Measurements from ENCODE around the gene CR1.
A peak's percentile ranks its signal among the peaks of the same experiment; 100 is the strongest.
"Not testable (repeated sequence)": the region's sequence is repeated elsewhere in the genome, so short reads cannot be mapped to it uniquely, and the experiment has no call there.

CR1 gene

DNA sequence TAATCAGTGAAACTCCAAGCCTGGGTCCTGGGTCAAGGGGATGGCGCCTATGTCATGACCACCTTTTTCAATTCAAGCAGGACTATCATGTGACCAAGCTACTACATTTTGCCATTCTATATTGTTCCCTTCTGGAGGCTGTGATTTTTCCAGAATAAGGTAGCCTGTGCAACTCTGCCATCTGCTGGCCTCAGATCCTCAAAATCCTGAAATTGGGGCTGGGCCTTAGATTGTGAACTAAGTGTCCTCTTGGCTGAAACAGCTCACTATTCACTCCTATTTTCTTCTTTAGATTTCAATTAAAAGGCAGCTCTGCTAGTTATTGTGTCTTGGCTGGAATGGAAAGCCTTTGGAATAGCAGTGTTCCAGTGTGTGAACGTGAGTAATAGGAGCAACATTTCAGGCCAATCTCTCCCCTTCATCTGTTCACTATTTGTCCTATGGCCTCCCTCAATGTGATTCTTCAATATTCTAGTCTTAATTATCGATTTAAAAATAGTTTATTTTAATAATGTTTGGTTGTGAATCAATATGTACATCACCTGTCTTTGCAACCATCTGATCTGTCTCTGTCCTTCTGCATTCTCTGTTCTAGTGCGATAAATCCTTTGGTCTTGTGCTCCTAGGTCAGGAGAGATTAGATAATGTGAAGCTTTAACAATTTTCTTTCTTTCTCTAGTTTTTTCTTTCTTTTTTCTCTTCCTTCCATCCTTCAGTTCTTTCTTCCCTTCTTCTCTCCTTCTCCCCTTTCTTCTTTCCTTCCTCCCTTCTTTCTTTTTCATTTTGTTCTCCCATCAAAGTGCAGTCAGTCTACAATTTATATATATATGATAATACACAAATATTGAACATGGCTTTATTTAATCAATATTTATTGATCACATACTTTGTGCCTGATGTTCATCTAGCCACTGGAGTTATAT, 69.8 kb downstream of the CR1 start:
- H3K79me2 ChIP-seq (ENCODE audit: low read length): no peaks in the 10 kb centered on the region
- no peaks in the 10 kb centered on the region for H3K36me3 ChIP-seq (replicated peaks; ENCODE audit: low read depth, low read length)
- no peaks in the 10 kb centered on the region for H4K20me1 ChIP-seq (ENCODE audit: insufficient read depth, low read length)
- no peak overlapping the region for H2AFZ ChIP-seq (ENCODE audit: low read depth, low read length)
- H3K4me3 ChIP-seq (ENCODE audit: low read length): no peak overlapping the region
- H3K9me3 ChIP-seq (ENCODE audit: insufficient read depth, low read length): no peaks in the 10 kb centered on the region
- peaks cover 8% of the 10 kb centered on the region; the same call in 1 of the 2 replicates for H3K27me3 ChIP-seq (ENCODE audit: low read depth, low read length)
- H3K27ac ChIP-seq (ENCODE audit: low read length): no peak overlapping the region
- no peak for TF ChIP-seq EZH2phosphoT487 (IDR thresholded peaks at IDR 0.05; ENCODE audit: low read depth)
- TF ChIP-seq, protein P1, sequence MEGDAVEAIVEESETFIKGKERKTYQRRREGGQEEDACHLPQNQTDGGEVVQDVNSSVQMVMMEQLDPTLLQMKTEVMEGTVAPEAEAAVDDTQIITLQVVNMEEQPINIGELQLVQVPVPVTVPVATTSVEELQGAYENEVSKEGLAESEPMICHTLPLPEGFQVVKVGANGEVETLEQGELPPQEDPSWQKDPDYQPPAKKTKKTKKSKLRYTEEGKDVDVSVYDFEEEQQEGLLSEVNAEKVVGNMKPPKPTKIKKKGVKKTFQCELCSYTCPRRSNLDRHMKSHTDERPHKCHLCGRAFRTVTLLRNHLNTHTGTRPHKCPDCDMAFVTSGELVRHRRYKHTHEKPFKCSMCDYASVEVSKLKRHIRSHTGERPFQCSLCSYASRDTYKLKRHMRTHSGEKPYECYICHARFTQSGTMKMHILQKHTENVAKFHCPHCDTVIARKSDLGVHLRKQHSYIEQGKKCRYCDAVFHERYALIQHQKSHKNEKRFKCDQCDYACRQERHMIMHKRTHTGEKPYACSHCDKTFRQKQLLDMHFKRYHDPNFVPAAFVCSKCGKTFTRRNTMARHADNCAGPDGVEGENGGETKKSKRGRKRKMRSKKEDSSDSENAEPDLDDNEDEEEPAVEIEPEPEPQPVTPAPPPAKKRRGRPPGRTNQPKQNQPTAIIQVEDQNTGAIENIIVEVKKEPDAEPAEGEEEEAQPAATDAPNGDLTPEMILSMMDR (IDR thresholded peaks at IDR 0.05; ENCODE audit: low read depth, low read length): peak; percentile 50
- no peak overlapping the region for H3K4me2 ChIP-seq (ENCODE audit: low read length)
- H3K9ac ChIP-seq (ENCODE audit: low read length): no peak overlapping the region
- no peaks in the 10 kb centered on the region for H3K4me1 ChIP-seq (ENCODE audit: low read length)

DNA sequence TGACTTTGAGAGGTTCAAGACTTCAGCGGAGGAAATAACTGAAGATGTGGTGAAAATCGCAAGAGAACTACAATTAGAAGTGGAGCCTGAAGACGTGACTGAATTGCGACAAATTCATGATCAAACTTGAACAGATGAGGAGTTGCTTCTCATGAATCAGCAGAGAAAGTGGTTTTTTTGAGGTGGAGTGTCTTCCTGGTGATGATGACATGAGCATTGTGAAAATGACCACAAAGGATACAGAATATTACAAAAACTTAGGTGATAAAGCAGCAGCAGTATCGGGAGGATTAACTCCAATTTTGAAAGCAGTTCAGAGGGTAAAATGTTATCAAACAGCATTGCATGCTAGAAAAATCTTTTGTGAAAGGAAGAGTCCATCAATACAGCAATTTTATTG, 76.0 kb downstream of the CR1 start:
- not testable (repeated sequence) for H3K4me2 ChIP-seq (ENCODE audit: low read length); H3K36me3 ChIP-seq (replicated peaks; ENCODE audit: low read depth, low read length); H2AFZ ChIP-seq (ENCODE audit: low read depth, low read length); H3K27me3 ChIP-seq (ENCODE audit: low read depth, low read length); H3K9ac ChIP-seq (ENCODE audit: low read length); H3K9me3 ChIP-seq (ENCODE audit: insufficient read depth, low read length); H4K20me1 ChIP-seq (ENCODE audit: insufficient read depth, low read length); H3K4me1 ChIP-seq (ENCODE audit: low read length); H3K4me3 ChIP-seq (ENCODE audit: low read length); H3K27ac ChIP-seq (ENCODE audit: low read length); H3K79me2 ChIP-seq (ENCODE audit: low read length)

GRCh38 chr1:207573074-207573473, 77.1 kb downstream of the CR1 start:
- H3K9me3 ChIP-seq (ENCODE audit: insufficient read depth, low read length); H3K27ac ChIP-seq (ENCODE audit: low read length); H2AFZ ChIP-seq (ENCODE audit: low read depth, low read length); H3K27me3 ChIP-seq (ENCODE audit: low read depth, low read length); H3K36me3 ChIP-seq (replicated peaks; ENCODE audit: low read depth, low read length); H3K4me2 ChIP-seq (ENCODE audit: low read length); H4K20me1 ChIP-seq (ENCODE audit: insufficient read depth, low read length); H3K4me3 ChIP-seq (ENCODE audit: low read length); H3K79me2 ChIP-seq (ENCODE audit: low read length); H3K4me1 ChIP-seq (ENCODE audit: low read length); H3K9ac ChIP-seq (ENCODE audit: low read length): not testable (repeated sequence)

DNA sequence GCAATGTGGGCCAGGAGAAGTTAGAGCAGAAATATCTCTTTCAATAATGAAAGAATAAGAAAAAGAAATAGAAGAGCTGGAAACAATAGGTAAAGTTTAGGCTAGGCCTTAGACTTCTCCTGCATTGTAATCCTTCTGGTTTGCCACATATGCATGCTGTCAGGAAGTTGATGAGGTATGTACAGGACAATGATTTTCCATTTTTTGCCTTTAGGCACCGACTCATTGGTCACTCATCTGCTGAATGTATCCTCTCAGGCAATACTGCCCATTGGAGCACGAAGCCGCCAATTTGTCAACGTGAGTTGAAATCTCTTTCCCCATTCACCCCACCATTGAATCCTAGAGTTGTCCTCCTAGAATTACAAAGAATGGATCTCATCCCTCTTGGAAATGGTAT, 79.4 kb downstream of the CR1 start:
- H3K4me3 ChIP-seq (ENCODE audit: low read length); H3K4me1 ChIP-seq (ENCODE audit: low read length); H3K27me3 ChIP-seq (ENCODE audit: low read depth, low read length); H3K27ac ChIP-seq (ENCODE audit: low read length); H3K79me2 ChIP-seq (ENCODE audit: low read length); H3K4me2 ChIP-seq (ENCODE audit: low read length); H3K9ac ChIP-seq (ENCODE audit: low read length); H3K36me3 ChIP-seq (replicated peaks; ENCODE audit: low read depth, low read length); H3K9me3 ChIP-seq (ENCODE audit: insufficient read depth, low read length); H2AFZ ChIP-seq (ENCODE audit: low read depth, low read length); H4K20me1 ChIP-seq (ENCODE audit: insufficient read depth, low read length): not testable (repeated sequence)

DNA sequence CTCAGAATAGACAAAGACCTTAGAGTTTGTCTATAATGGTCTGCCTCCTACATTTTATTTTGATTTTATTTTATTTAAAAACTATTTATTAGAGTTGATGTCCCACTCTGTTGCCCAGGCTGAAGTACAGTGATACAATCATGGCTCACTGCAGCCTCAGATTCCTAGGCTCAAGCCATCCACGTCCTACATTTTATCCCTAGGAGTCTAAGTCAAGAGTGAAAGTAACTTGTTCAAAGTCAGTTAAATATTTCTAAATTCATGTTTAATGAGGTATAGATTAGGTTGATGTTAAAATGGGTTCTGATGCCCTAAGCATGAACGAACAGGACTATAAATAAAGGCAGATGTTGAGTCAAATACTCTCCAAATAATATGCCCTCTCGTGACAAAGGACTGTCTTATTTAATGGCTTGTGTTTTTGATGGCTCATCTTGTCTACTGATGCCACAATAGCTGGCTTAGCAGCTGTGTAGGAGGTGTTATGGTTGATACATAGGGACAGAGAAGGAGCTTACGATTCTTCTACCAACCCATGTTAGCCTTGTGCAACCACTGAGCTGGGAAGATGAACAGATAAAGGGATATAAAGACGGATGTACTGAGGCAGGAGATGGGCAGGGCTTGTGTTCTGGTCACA, 83.0 kb downstream of the CR1 start:
- H3K27me3 ChIP-seq (ENCODE audit: low read depth, low read length): peaks cover 22% of the 10 kb centered on the region
- no peaks in the 10 kb centered on the region for H3K36me3 ChIP-seq (replicated peaks; ENCODE audit: low read depth, low read length)
- no peak overlapping the region for H3K9ac ChIP-seq (ENCODE audit: low read length)
- H2AFZ ChIP-seq (ENCODE audit: low read depth, low read length): peak overlapping the region; percentile 86
- no peaks in the 10 kb centered on the region for H4K20me1 ChIP-seq (ENCODE audit: insufficient read depth, low read length)
- H3K4me2 ChIP-seq (ENCODE audit: low read length): no peak overlapping the region
- no peak overlapping the region for H3K4me3 ChIP-seq (ENCODE audit: low read length)
- H3K4me1 ChIP-seq (ENCODE audit: low read length): peaks cover 4% of the 10 kb centered on the region
- H3K79me2 ChIP-seq (ENCODE audit: low read length): no peaks in the 10 kb centered on the region
- H3K27ac ChIP-seq (ENCODE audit: low read length): no peak overlapping the region
- H3K9me3 ChIP-seq (ENCODE audit: insufficient read depth, low read length): no peaks in the 10 kb centered on the region
- TF ChIP-seq, protein P1 (IDR thresholded peaks at IDR 0.05; ENCODE audit: low read depth, low read length): no peak

Data from OCI-LY3 (cell line).